Measurements from ENCODE around the gene SLC39A7.

Gene SLC39A7

GRCh38 chr6:33191383-33192104, 9.1 kb upstream of the SLC39A7 start:
- DNase-seq, result no peak

- DNase-seq, result peak; percentile 48
Observed at GRCh38 chr6:33192105-33192646, 8.5 kb upstream of the SLC39A7 start, which contains the start of gene COL11A2. TSS of gene COL11A2 (minus strand) at chr6:33192467. CDS start at chr6:33192240, 227 bp downstream.

GRCh38 chr6:33192671-33193602, 7.7 kb upstream of the SLC39A7 start:
- DNase-seq, result peak; percentile 59

GRCh38 chr6:33193619-33194018, 7.0 kb upstream of the SLC39A7 start:
- no peak for DNase-seq

GRCh38 chr6:33194431-33194979, 6.2 kb upstream of the SLC39A7 start:
- no peak for DNase-seq

- no peak for DNase-seq
Observed at GRCh38 chr6:33195304-33196165, 5.1 kb upstream of the SLC39A7 start.

- peak; percentile 35 for DNase-seq
Observed at GRCh38 chr6:33197431-33198048, 3.1 kb upstream of the SLC39A7 start.

- DNase-seq, result no peak
Observed at GRCh38 chr6:33198159-33198852, 2.4 kb upstream of the SLC39A7 start.

- DNase-seq, result no peak
Observed at GRCh38 chr6:33198853-33199436, 1.7 kb upstream of the SLC39A7 start.

- peak; percentile 75 for DNase-seq
Observed at GRCh38 chr6:33199687-33200218, 914 bp upstream of the SLC39A7 start.

GRCh38 chr6:33201147-33201545, 479 bp downstream of the SLC39A7 start:
- no peak for DNase-seq

GRCh38 chr6:33201935-33202334, 1.3 kb downstream of the SLC39A7 start:
- DNase-seq, result no peak

- DNase-seq, result no peak
Observed at GRCh38 chr6:33202799-33203198, 2.1 kb downstream of the SLC39A7 start.

GRCh38 chr6:33203443-33204164, 2.9 kb downstream of the SLC39A7 start:
- DNase-seq, result no peak

- no peak for DNase-seq
Observed at GRCh38 chr6:33204165-33204414, 3.4 kb downstream of the SLC39A7 start.

- DNase-seq, result peak; percentile 95
Observed at GRCh38 chr6:33204415-33205190, 3.9 kb downstream of the SLC39A7 start, which contains the start of gene HSD17B8. TSS of gene HSD17B8 (plus strand) at chr6:33204655. CDS start at chr6:33204669, 14 bp downstream.

- DNase-seq, result peak; percentile 22
Observed at GRCh38 chr6:33205191-33206026, 4.7 kb downstream of the SLC39A7 start.
